Activated CD4-positive, alpha-beta T cell treated with anti-CD3 and anti-CD28 coated beads for 4 hours (primary cell): Measurements from ENCODE around the gene SNPH.

Experiments
- DNase-seq, 2 donors: peaks; one replicate each; pipeline ENCODE4 v3.0.0-alpha.2; 2020

SNPH gene

DNA sequence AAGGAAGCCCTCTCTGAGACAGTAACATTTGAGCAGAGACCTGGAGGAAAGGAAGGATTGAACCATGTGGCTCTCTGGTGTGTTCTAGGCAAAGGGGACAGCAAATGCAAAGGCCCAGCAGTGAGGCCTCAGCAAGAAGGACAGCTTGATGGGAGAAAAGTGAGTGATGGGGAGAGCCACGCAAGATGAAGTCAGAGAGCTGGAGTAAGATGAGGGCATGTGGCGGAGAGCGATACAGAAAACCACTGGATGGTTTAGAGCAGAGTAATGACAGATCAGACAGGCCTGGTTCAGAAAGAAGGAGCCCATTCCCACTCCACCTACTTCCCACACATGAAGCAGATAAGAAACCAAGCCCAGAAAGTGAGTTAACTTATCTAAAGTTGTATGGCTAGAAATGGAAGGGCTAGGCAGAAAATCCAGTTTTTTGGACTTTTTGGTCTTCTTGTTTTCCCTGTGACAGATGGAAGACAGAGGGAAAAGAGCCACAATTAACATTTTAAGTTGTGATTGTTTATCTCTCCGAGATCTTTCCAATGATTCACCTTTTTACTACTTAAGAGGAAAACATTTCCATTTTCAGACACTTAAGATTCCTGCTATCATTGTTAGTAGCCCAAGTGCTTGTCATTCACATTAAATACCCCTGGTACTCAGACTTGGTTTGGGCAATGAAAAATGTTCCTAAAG is 723 bp upstream of the SNPH start:
- no peak for DNase-seq

GRCh38 chr20:1265916-1266166 is 253 bp upstream of the SNPH start:
- no peak for DNase-seq

DNA sequence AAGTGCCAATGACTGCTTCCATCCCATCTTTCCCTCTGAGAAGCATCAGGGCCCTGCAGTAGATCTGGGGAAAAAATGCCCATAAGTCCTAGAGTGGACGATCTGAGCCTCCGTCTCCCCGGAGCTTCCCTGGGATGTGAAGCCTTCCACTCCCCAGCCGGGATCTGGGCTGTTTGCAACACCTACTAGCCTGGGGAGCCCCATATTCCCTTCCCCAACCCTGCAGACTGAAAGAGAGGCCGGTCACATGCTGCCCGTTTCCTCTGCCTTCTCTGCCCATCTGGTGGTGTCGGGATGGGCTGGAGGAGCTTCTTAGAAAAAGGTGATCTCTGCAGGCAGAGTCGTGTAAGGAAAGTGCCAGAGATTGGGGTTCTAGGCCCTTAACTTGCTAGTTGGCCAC is 1.1 kb downstream of the SNPH start:
- DNase-seq: no peak

GRCh38 chr20:1267809-1268374 is 1.8 kb downstream of the SNPH start:
- DNase-seq: no peak

DNA sequence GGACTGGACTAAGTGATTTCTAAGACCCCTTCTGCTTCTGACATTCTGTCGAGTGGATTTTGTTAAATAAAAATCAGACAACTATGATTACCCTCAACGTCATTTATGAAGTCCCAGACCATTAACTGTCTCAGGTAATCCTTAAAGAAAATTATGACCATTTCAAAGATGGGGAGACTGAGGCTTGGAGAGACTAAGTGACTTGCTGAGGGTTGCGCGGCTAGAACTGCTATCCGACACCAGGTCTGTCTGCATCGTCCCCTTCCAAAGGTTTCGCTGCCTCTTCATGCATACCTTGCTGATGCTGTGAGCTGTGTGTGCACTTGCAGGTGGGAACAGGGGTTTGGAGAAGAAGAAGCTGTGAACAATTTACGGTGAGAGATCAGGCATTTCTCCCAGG is 3.1 kb downstream of the SNPH start:
- no peak for DNase-seq

DNA sequence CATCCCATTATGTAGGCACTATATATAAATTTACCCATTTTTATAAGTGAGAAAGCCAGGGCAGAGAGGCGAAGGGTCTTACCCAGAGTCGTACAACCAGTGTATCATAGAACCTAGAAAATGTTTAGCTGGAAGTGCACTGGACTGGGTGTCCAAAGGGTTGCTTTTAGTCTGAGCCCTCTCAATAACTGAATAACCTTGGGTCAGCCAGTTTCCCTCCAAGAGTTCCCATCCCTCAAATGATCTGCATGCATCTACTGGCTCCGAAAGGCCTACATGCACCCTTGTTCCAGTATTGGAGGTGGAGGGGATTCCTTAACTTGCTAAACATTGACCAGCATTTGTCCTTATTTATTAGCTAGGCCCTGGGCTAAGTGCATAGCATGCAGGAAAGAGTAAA is 3.8 kb downstream of the SNPH start:
- DNase-seq: no peak

GRCh38 chr20:1272368-1273100 is 6.4 kb downstream of the SNPH start:
- no peak for DNase-seq

DNA sequence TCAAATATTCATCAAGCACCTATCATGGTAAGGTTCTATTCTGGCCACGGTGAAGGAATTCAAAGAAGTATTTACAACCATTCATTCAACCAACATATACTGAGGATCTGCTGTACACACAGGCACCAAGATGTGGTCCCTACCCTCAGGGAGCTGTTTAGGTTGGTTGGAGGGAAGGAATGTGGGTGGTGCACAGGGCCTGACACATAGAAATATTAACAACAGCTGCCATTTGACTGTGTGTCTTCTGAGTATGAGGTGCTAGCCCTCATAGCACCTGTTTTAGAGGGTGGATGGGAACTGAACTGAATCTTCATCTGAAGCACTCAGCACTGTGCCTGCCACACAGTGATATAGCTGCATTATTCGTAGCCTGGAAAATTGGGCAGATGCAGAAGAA is 7.3 kb downstream of the SNPH start:
- no peak for DNase-seq

DNA sequence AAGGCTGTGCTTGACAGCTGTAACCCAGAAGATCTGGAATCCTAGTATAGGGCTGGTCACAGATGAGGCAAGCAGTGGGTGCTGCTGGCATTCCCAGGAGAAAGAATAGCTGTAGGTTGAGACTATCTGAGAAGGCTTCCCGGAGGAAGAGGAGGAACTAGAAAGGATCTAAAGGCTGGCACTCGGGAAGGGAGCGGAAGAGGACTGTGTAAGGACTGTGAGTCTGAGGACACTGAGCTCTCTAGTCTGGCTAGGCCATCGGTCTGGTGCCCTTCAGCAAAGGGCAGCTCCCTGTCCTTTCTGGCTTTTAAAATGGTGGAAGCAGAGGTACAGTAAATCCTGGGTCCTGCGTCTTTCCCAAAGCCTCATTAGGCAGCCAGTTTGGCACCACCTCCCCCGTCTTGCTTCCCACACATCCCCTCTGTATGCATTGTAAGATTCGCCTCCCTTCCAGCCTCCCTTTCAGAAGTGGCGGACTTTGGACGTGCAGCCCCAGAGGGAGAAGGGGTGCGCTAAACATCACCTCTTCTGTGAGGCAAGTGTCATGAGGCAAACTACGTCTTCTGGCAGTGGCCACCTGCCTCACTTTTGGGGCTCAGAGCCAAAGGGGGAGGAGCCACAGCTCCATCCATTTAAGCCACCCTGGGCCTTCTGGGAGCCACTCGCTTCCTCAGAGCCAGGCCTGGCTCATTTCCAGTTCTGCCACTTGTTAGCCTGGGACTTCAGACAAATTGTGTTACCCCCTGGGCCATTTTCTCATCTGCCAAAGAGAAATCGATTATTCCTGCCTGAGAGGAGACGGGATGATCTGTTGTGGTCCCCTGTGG is 8.6 kb downstream of the SNPH start:
- DNase-seq: no peak

DNA sequence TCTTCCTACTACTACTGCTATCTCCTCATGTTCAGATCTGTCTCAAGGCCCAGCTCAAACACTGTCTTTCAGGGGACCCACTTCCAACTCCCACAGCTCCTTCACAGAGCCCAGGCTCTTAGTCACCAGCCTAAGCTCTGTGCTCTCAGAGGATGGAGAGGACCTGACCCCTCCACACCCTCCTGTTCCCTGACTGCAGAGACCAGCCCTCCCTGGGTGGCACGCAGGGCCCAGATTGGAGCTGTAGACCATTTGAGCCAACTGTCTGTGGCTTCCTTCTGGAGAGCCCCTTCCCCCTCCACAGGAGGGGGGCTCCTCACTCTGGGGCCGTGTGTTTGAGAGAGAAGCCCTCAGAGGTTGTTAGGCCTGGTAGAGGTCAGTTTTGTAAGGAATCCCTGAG is 9.8 kb downstream of the SNPH start:
- DNase-seq: no peak

DNA sequence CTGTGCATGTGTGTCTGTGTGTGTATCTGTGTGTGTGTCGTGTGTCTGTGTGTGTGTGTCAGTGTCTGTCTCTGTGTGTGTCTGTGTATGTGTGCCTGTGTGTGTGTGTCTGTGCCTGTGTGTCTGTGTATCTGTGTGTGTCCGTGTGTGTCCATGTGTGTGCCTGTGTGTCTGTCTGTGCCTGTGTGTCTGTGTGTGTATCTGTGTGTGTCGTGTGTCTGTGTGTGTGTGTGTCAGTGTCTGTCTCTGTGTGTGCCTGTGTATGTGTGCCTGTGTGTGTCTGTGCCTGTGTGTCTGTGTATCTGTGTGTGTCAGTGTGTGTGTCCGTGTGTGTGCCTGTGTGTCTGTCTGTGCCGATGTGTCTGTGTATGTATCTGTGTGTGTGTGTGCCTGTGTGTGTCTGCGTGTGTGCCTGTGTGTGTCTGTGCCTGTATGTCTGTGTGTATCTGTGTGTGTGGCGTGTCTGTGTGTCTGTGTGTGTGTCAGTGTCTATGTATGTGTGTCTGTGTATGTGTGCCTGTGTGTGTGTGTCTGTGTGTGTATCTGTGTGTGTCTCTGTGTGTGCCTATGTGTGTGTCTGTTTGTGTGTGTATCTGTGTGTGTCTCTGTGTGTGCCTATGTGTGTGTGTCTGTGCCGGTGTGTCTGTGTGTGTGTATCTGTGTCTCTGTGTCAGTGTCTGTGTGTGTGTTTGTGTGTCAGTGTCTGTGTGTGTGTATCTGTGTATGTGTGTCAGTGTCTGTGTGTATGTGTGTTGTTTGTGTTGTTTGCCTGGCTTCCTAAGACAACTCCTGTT is 11.6 kb downstream of the SNPH start:
- no peak for DNase-seq

GRCh38 chr20:1278993-1279392 is 12.9 kb downstream of the SNPH start:
- DNase-seq: no peak

DNA sequence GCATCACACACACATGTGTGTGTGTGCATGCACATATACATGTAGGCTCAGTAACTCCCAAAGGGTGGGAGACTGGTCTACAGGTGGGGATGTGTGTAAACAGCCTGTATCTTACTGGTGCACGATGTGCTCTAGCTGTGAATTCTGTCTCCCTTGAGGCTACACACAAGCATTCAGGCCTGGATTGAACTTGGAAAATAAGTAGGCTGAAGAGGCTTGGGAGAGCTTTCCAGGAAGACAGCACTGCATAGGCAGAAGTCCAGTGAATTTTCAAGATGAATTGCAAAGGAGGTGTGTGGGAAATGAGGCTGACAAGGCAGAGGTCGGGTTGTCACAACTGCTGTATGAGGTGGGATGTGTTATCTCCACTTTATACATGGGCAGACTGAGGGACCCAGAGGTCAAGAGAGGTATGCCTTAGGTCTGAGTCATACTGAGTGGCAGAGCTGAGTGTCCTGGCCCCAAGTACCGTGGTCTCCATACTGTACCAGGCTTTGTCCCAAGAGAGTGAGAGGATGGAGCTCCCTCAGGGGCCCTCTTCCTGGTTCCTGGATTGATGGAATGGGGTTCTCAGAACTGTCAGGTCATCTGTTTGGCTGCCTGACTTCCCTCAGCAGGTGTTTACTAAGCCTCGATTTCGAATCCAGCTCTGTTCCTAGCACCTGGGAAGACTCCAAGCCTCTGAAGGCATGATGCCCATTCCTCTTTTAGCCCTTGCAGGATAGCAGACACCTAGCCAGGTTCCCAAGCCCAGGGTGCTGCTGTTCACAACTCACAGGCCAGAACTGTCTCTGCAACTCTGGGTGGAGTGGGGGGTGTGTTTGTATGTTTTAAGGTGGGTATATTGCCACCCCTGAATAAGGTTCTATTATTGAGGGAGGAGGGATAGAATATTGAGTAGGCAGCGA is 14.4 kb downstream of the SNPH start:
- no peak for DNase-seq

DNA sequence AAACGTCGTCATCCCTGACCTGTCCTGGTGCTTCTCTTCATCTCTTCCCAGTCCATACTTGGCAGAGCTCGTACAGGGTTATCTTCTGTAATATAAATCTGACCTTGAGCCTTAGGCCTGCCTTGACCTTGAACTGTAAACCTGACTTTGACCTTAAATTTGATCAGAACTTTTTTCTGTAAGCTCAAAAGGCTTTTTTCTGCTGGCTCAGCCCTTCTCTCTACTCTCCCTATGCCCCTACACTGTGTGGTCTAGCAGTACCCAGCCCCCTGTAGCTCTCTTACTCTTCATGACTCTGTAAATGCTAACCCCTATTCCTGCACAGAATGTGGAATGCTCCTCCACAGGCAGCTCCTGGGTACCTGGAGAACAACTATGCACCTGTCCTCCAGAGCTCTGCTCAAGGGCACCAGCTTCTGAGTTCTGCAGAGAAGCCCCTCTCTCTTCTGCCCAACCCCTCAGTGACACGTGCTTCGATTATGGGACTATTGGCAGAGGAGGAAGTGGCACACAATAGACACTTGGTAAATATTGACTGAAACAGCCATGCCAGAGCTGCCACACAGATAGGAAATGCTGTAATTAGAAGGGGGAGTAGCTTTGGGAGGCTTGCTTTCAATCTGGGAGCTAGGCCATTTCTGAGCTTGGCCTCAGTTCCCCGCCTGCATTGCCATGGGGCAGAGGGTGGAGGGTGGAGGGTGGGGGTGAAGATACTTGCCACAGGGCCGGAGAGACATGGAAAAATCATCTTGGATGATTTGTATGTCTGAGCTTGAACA is 15.4 kb downstream of the SNPH start:
- DNase-seq: no peak

DNA sequence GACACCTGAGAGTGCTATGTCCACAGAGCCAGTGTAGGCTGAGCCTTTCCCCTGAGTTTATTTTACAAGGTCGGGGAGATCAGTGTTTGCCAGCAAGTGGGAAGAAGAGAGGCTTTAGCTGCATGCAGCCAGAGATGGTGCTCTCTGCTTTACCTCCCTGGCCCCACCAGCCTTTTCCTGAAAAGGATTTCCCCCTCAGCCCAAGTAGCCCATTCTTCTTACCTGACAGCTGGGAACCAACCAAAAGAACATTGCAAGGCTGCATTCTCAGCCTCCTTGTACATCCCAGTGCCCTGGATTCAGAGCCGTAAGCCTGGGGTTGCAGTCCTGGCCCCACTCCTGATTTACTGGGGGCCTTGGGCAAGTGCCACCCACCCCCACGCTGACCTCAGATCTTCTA is 16.9 kb downstream of the SNPH start:
- DNase-seq: no peak

DNA sequence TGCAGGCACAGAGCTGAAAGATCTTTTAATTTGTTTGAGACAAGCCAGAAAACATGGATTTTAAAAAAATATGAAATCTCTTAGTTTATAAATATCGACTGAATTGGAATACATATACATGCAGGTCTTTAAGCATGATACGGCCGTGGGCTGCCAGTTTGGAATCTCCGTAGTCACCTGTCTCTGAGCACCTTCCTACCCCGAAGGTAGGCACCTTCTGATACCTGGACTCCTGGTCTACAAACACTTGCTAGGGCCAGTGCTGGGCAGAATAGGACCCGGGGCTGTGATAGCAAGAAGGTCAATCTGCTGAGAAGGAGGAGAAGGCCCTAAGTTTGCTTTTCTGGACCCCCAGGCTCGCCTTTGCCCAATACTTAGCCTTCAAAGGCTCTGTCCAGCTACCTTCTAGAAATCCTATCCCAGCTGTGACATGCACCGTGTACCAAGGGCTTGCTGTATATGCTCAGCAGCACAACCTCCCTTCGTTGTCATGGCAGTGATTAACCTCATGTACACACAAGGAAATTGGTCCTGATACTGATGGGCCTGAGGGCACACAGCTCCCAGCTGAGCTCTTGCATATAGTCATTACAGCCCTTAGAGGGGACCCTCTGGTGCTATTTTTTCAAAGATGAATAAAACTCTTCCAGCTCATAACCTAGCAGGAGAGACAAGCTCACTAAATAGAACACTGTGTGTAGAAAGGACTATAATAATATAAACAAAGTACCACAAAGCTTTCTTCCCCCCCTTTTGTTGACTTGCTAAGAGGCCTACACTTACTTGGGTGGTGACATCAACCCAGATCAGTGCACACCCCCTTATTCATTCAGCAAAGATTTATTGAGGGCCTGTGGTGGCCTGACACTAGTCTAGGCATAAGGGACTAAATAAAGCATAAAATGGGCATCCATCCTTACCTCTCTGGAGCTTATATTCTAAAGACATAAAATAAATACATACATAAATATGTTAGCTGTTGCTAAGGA is 17.7 kb downstream of the SNPH start:
- DNase-seq: no peak

- DNase-seq: peak in 1 of 2 donors; percentile 30
Observed at GRCh38 chr20:1286267-1287024, 20.4 kb downstream of the SNPH start.

DNA sequence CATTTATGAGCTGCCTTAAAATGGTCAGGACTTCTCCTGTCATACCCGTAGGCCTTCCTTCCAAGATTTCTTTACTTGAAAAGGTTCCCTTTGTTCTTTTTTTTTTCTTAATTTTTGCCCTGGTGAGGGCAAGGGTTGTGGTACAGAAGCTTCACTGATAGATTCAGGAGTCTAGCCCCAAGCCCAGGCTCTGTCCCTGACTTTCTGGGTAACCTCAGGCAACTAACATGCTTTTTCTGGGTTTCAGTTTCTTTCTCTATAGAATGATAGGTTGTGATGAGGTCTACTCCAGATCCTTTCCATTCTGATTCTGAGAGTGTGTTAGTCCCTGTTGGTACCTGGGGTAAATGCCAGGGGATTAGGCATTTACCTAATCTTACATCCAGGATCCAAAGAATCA is 21.2 kb downstream of the SNPH start:
- DNase-seq: no peak
